HCT116 (cell line): ENCODE data around the gene ADM2. TPM values are rescaled to one million over a fixed set of nuclear protein-coding genes. Genes with fewer than 3 reads are reported as not detected.

Experiments used
- ATAC-seq: fragments of 200-7000 bp; cut with Tn5 transposase; 2 replicates; pipeline ENCODE4 v1.9.1; 2020; ENCODE audit warnings: mild to moderate bottlenecking, moderate library complexity
- BruUV-seq: library from RNA; stranded (reverse); fragments of 400-500 nt; replicated peaks from 2 replicates; lab custom pipeline; 2021; lab: Mats Ljungman, UMichigan
- CTCF ChIA-PET: fragments of 300-600 bp; sonication (Branson Sonifier 250); formaldehyde crosslinking; loops from one replicate; lab custom pipeline; 2021; ENCODE audit warnings: antibody characterized with exemption; lab: Charles Lee
- POLR2A ChIA-PET: fragments of 300-600, 350-600 bp; sonication (Branson Sonifier 250); formaldehyde crosslinking; loops from one replicate; lab custom pipeline; 2021; ENCODE audit warnings: antibody characterized with exemption; lab: Charles Lee
- RAD21 ChIA-PET, 2 experiments: fragments of 300-600 bp; sonication (Branson Sonifier 250); formaldehyde crosslinking; loops; one replicate each; lab custom pipeline; 2023; ENCODE audit warnings: low total read pairs in 2 of 2; ENCODE audit not compliant: uncharacterized antibody in 2 of 2, unreplicated experiment in 2 of 2, low non-redundant PET in 1 of 2; lab: Charles Lee
- DNase-seq: peaks from one replicate; pipeline ENCODE4 v3.0.0-alpha.2; 2010; ENCODE audit warnings: low read depth, low spot score
- H2AFZ ChIP-seq: fragments of 200-600 bp; shearing (Covaris generic), sonication (generic); 2 replicates; pipeline ENCODE4 v1.6.1; 2017; ENCODE audit warnings: low read depth, mixed run types, mixed read lengths, antibody characterized with exemption, low read length; ENCODE audit not compliant: poor library complexity, severe bottlenecking
- H3K27ac ChIP-seq: 2 replicates; pipeline ENCODE4 v1.5.1; 2012; ENCODE audit warnings: low read depth, low read length
- H3K27me3 ChIP-seq: fragments of 200-600 bp; sonication (generic); 2 replicates; pipeline ENCODE4 v1.6.1; 2016; ENCODE audit warnings: mixed run types, low read length, mixed read lengths; ENCODE audit not compliant: insufficient read depth
- H3K36me3 ChIP-seq, 2 experiments: fragments of 200-500 bp in 1 of 2; fragments of 200-600 bp in 1 of 2; sonication (Bioruptor generic) in 1 of 2; sonication (generic) in 1 of 2; 2 replicates each; pipeline versions ENCODE4 v1.5.1 to v1.6.1; 2014 to 2016; ENCODE audit warnings: low read length in 2 of 2, inconsistent platforms in 1 of 2, mixed read lengths in 1 of 2, mixed run types in 1 of 2; ENCODE audit not compliant: insufficient read depth in 2 of 2, control insufficient read depth in 1 of 2
- H3K4me1 ChIP-seq, 2 experiments: fragments of 200-600 bp in 1 of 2; sonication (generic) in 1 of 2; 2 replicates each; pipeline versions ENCODE4 v1.5.1 to v1.6.1; 2012 to 2017; ENCODE audit warnings: low read length in 2 of 2, inconsistent platforms in 1 of 2, mild to moderate bottlenecking in 1 of 2, mixed read lengths in 1 of 2, mixed run types in 1 of 2, moderate library complexity in 1 of 2; ENCODE audit not compliant: insufficient read depth in 2 of 2, control insufficient read depth in 1 of 2
- H3K4me2 ChIP-seq: fragments of 200-600 bp; sonication (generic); 2 replicates; pipeline ENCODE4 v1.6.1; 2017; ENCODE audit warnings: mixed run types, low read length, mixed read lengths
- H3K4me3 ChIP-seq, 2 experiments: fragments of 200-600 bp in 1 of 2; sonication (generic) in 1 of 2; replicated peaks in 1 of 2; 2 replicates each; pipeline ENCODE4 v1.5.1; 2011 to 2016; ENCODE audit warnings: low read length in 2 of 2, control low read depth in 1 of 2, low read depth in 1 of 2, mild to moderate bottlenecking in 1 of 2, mixed read lengths in 1 of 2, mixed run types in 1 of 2
- H3K79me2 ChIP-seq: fragments of 200-600 bp; sonication (generic); 2 replicates; pipeline ENCODE4 v1.6.1; 2017; ENCODE audit warnings: mild to moderate bottlenecking, mixed run types, low read length, moderate library complexity, mixed read lengths; ENCODE audit not compliant: insufficient read depth
- H3K9ac ChIP-seq: fragments of 200-600 bp; sonication (generic); 2 replicates; pipeline ENCODE4 v1.6.1; 2016; ENCODE audit warnings: low read length, mixed read lengths
- H3K9me2 ChIP-seq: fragments of 200-600 bp; sonication (generic), shearing (Covaris generic); 2 replicates; pipeline ENCODE4 v1.6.1; 2017; ENCODE audit warnings: mixed run types, mild to moderate bottlenecking, moderate library complexity; ENCODE audit not compliant: insufficient read depth
- H3K9me3 ChIP-seq, 2 experiments: fragments of 200-500 bp in 1 of 2; fragments of 200-600 bp in 1 of 2; sonication (Bioruptor generic) in 1 of 2; sonication (generic) in 1 of 2; 2 replicates each; pipeline ENCODE4 v1.6.1; 2014 to 2017; ENCODE audit warnings: low read length in 2 of 2, mixed read lengths in 2 of 2, inconsistent platforms in 1 of 2, low read depth in 1 of 2, mild to moderate bottlenecking in 1 of 2, mixed run types in 1 of 2, moderate library complexity in 1 of 2; ENCODE audit not compliant: control insufficient read depth in 1 of 2, insufficient read depth in 1 of 2
- H4K20me1 ChIP-seq: fragments of 200-600 bp; sonication (generic), shearing (Covaris generic); 2 replicates; pipeline ENCODE4 v1.6.1; 2017; ENCODE audit warnings: mixed run types, mild to moderate bottlenecking, moderate library complexity; ENCODE audit not compliant: insufficient read depth
- CBX3 ChIP-seq: IDR thresholded peaks from 2 replicates; pipeline ENCODE4 v1.6.1; 2012; ENCODE audit warnings: low read depth
- CEBPB ChIP-seq: IDR thresholded peaks from 2 replicates; pipeline ENCODE4 v1.6.1; 2012; ENCODE audit warnings: low read depth
- ZFX ChIP-seq: fragments of 450-650 bp; IDR thresholded peaks from 2 replicates; pipeline ENCODE4 v1.6.1; 2017
- intact Hi-C: fragments of 100-400 bp; cut with micrococcal nuclease; formaldehyde crosslinking; loops from 2 replicates; pipeline ENCODE4 v1.10.0; 2022
- total RNA-seq: library from RNA; stranded (reverse); gene quantifications from one replicate; pipeline ENCODE4 v1.2.1, GENCODE V29; 2021; ENCODE audit not compliant: unreplicated experiment
- TF ChIP-seq, protein P1 (sequence below): IDR thresholded peaks from 2 replicates; pipeline ENCODE4 v1.6.1; 2011; ENCODE audit warnings: mild to moderate bottlenecking, low read length, moderate library complexity; ENCODE audit not compliant: insufficient replicate concordance; ENCODE audit errors: extremely low read depth
- TF ChIP-seq, protein P2 (sequence below): IDR thresholded peaks from 2 replicates; pipeline ENCODE4 v1.6.1; 2012

ADM2 gene
- total RNA-seq, 1 experiment from 2014 or later = 12.8 TPM

DNA sequence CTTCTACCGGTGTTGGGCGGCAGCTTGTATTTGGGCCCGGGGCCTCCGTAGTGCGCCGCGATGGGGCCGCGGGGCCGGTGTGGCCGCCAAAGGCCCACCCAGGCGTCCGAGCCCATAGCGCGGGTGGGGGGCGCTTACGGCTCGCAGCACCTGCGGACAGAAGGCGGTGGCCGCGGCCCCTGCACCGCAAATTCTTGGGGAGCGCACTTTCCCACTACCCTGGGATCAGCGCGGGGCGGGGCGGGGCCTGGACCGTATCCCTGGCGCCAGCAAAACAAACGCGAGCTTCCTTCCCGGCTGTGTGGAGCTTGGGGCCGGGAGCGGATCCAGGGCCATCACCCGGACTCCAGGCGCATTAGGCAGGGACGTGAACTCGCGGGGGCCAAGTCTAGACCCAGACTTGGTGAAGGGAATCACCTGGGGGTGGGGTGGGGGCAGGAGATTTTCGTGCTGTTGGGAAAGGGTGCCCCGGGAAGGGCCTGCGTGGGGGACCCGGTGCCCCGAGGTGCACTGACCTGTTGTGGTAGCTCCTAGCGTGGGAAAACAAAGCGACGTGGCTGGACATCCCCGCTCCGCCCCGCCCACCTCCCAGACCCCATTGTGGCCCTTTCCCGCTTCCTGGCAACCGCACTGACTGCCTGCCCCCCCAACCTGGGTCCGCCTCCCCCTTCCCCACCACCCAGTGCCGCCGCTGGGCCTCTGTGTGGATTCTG lies 50.8 kb downstream of the ADM2 start:
- no peaks in the 10 kb centered on the region for H3K27me3 ChIP-seq
- intact Hi-C loops = loop anchor here (5.0 kb wide), 1 partner anchor 90 kb away; no protein-coding TSS in a partner anchor
- peak overlapping the region; percentile 100 for H3K27ac ChIP-seq
- H3K9me2 ChIP-seq = no peaks in the 10 kb centered on the region
- H3K9ac ChIP-seq = peak overlapping the region; percentile 91
- no peak overlapping the region for H2AFZ ChIP-seq
- no peaks in the 10 kb centered on the region for H3K9me3 ChIP-seq
- peak overlapping the region; percentile 92 to 96 for H3K4me3 ChIP-seq
- CTCF ChIA-PET = no interaction called here
- no TSS peak for BruUV-seq
- peaks cover 9 to 56% of the 10 kb centered on the region in 2 experiments; a peak in 3 of 4 replicates for H3K4me1 ChIP-seq
- RAD21 ChIA-PET = interaction anchor here (0.8 to 1.1 kb wide), 2 partner anchors 89 to 204 kb away, joined by 3 to 4 read pairs; no protein-coding TSS in a partner anchor
- no peaks in the 10 kb centered on the region for H4K20me1 ChIP-seq
- no peak for DNase-seq
- H3K36me3 ChIP-seq = no peaks in the 10 kb centered on the region
- ATAC-seq = peak; percentile 41
- TF ChIP-seq CBX3 = no peak
- TF ChIP-seq ZFX = peak; percentile 70
- POLR2A ChIA-PET = interaction anchor here (0.8 kb wide), 1 partner anchor 13 kb away, joined by 3 read pairs; the partner anchor contains the start of gene KLHDC7B
- peaks cover 5% of the 10 kb centered on the region; the same call in 1 of the 2 replicates for H3K79me2 ChIP-seq
- peak overlapping the region; percentile 93 for H3K4me2 ChIP-seq

DNA sequence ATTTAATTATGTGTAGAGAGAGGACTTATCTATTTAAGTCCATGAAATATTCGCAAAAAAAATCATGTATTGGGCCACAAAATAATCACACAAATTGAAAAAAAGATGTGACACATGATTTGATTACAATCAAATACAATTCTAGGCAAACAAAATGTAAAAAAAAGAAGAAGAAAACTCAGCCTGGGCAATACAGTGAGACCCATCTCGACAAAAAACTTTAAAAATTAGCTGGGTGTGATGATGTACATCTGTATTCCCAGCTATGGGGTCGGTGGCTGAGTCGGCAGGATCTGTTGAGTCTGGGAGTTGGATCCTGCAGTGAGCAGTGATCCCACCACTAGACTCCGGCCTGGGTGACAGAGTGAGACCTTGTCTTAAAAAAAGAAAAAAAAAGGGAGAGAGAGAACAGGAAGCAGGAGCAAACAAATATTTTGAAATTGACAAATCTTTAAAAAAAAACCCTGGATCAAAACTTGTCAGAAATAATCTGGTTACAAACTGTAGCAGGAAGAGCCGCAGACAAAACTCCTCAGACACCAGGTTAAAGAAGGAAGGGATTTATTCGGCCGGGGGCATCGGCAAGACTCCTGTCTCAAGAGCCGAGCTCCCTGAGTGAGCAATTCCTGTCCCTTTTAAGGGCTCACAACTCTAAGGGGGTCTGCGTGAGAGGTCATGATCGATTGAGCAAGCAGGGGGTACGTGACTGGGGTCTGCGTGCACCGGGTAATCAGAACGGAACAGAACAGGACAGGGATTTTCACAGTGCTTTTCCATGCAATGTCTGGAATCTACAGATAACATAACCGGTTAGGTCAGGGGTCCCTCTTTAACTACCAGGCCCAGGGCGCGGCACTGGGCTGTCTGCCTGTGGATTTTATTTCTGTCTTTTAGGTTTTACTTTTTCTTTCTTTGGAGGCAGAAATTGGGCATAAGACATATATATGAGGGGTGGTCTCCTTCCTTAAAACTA lies 51.8 kb downstream of the ADM2 start:
- H3K27me3 ChIP-seq = no peaks in the 10 kb centered on the region

More for the DNA sequence above, 51.8 kb downstream of the ADM2 start:
- H3K27ac ChIP-seq = no peak overlapping the region
- ChIA-PET CTCF (no interaction called here), RAD21 (no interaction called here), POLR2A (no interaction called here)
- H2AFZ ChIP-seq = no peak overlapping the region
- no peaks in the 10 kb centered on the region for H4K20me1 ChIP-seq
- peak overlapping the region; percentile 91; the same call in 1 of the 2 replicates for H3K9ac ChIP-seq
- H3K4me1 ChIP-seq = peaks cover 3 to 47% of the 10 kb centered on the region in 2 experiments; a peak in 3 of 4 replicates
- ATAC-seq = no peak
- H3K9me3 ChIP-seq = no peaks in the 10 kb centered on the region
- peaks cover 5% of the 10 kb centered on the region; the same call in 1 of the 2 replicates for H3K79me2 ChIP-seq
- H3K36me3 ChIP-seq = no peaks in the 10 kb centered on the region
- peak overlapping the region in 1 of 2 experiments; percentile 92; a peak in 1 of 4 replicates for H3K4me3 ChIP-seq
- DNase-seq = no peak
- no TSS peak for BruUV-seq
- H3K9me2 ChIP-seq = no peaks in the 10 kb centered on the region
- H3K4me2 ChIP-seq = peak overlapping the region; percentile 93
- intact Hi-C loops = loop anchor here (5.0 kb wide), 1 partner anchor 89 kb away; no protein-coding TSS in a partner anchor
- TF ChIP-seq CEBPB (no peak), CBX3 (no peak)
- TF ChIP-seq, protein P1, sequence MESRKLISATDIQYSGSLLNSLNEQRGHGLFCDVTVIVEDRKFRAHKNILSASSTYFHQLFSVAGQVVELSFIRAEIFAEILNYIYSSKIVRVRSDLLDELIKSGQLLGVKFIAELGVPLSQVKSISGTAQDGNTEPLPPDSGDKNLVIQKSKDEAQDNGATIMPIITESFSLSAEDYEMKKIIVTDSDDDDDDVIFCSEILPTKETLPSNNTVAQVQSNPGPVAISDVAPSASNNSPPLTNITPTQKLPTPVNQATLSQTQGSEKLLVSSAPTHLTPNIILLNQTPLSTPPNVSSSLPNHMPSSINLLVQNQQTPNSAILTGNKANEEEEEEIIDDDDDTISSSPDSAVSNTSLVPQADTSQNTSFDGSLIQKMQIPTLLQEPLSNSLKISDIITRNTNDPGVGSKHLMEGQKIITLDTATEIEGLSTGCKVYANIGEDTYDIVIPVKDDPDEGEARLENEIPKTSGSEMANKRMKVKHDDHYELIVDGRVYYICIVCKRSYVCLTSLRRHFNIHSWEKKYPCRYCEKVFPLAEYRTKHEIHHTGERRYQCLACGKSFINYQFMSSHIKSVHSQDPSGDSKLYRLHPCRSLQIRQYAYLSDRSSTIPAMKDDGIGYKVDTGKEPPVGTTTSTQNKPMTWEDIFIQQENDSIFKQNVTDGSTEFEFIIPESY = no peak
- TF ChIP-seq, protein P2, sequence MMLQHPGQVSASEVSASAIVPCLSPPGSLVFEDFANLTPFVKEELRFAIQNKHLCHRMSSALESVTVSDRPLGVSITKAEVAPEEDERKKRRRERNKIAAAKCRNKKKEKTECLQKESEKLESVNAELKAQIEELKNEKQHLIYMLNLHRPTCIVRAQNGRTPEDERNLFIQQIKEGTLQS = no peak
